MCF 10A (cell line): ENCODE data around the gene MBIP. TPM values are rescaled to one million over a fixed set of nuclear protein-coding genes. Genes with fewer than 3 reads are reported as not detected.

Source experiments
- BruUV-seq: library from RNA; stranded (reverse); fragments of 400-500 nt; replicated peaks from 2 replicates; lab custom pipeline; 2021; lab: Mats Ljungman, UMichigan
- CTCF ChIA-PET: fragments of 300-600 bp; sonication (Branson Sonifier 250); formaldehyde crosslinking; extraction: SDS; loops from one replicate; lab custom pipeline; 2021; ENCODE audit warnings: antibody characterized with exemption, inconsistent platforms; lab: Yijun Ruan, JAX
- POLR2A ChIA-PET: fragments of 300-600, 350-650 bp; sonication (Branson Sonifier 250); formaldehyde crosslinking; extraction: SDS; loops from one replicate; lab custom pipeline; 2020; ENCODE audit warnings: antibody characterized with exemption, inconsistent platforms; lab: Yijun Ruan, JAX
- DNase-seq: peaks from one replicate; pipeline ENCODE4 v3.0.0-alpha.2; 2018; ENCODE audit not compliant: unreplicated experiment
- H3K27ac Mint-ChIP-seq: one replicate; pipeline ENCODE4 v1.8.0; 2022; ENCODE audit warnings: mild to moderate bottlenecking, low read depth, mixed read lengths; ENCODE audit not compliant: unreplicated experiment
- H3K27me3 Mint-ChIP-seq: one replicate; pipeline ENCODE4 v1.8.0; 2022; ENCODE audit warnings: mixed read lengths; ENCODE audit not compliant: insufficient read depth, unreplicated experiment
- H3K36me3 Mint-ChIP-seq: one replicate; pipeline ENCODE4 v1.8.0; 2022; ENCODE audit warnings: mild to moderate bottlenecking, moderate library complexity, mixed read lengths; ENCODE audit not compliant: insufficient read depth, unreplicated experiment
- H3K4me1 Mint-ChIP-seq: one replicate; pipeline ENCODE4 v1.8.0; 2022; ENCODE audit warnings: mixed read lengths; ENCODE audit not compliant: insufficient read depth, unreplicated experiment
- H3K4me3 Mint-ChIP-seq: one replicate; pipeline ENCODE4 v1.8.0; 2022; ENCODE audit warnings: mild to moderate bottlenecking, moderate library complexity, mixed read lengths; ENCODE audit not compliant: unreplicated experiment
- H3K9me3 Mint-ChIP-seq: one replicate; pipeline ENCODE4 v1.8.0; 2022; ENCODE audit warnings: mixed read lengths; ENCODE audit not compliant: unreplicated experiment
- CTCF ChIP-seq: fragments of 200-600 bp; IDR thresholded peaks from one replicate; pipeline ENCODE4 v1.8.0; 2022; ENCODE audit warnings: antibody characterized with exemption, mild to moderate bottlenecking; ENCODE audit not compliant: unreplicated experiment
- intact Hi-C: fragments of 100-400 bp; cut with micrococcal nuclease; formaldehyde crosslinking; loops from 2 replicates; pipeline ENCODE4 v1.14.1; 2022
- total RNA-seq: library from RNA; stranded (reverse); gene quantifications from 2 replicates; pipeline ENCODE4 v1.2.3, GENCODE V29; 2022

The MBIP gene
- total RNA-seq, 1 experiment from 2014 or later, result 20.9 TPM

GRCh38 chr14:36363704-36364103 lies 43.3 kb upstream of the MBIP start:
- no peak overlapping the region for H3K27ac Mint-ChIP-seq
- DNase-seq, result peak; percentile 6
- no peaks in the 10 kb centered on the region for H3K36me3 Mint-ChIP-seq
- H3K4me1 Mint-ChIP-seq, result no peaks in the 10 kb centered on the region
- no peak for TF ChIP-seq CTCF
- CTCF ChIA-PET, result interaction anchor here (0.7 to 1.3 kb wide), 3 partner anchors 12 to 80 kb away, joined by 4 to 6 read pairs (median 4); no protein-coding TSS in a partner anchor
- H3K27me3 Mint-ChIP-seq, result no peaks in the 10 kb centered on the region
- H3K9me3 Mint-ChIP-seq, result no peaks in the 10 kb centered on the region
- no peak overlapping the region for H3K4me3 Mint-ChIP-seq
- BruUV-seq, result no TSS peak
- intact Hi-C loops, result no loop called here
- POLR2A ChIA-PET, result interaction anchor here (0.7 kb wide), 1 partner anchor 669 kb away, joined by 3 read pairs; no protein-coding TSS in a partner anchor

GRCh38 chr14:36362648-36363047 lies 42.2 kb upstream of the MBIP start:
- no peaks in the 10 kb centered on the region for H3K9me3 Mint-ChIP-seq
- ChIA-PET POLR2A (interaction anchor here (1.0 kb wide), 1 partner anchor 42 kb away, joined by 4 read pairs; the partner anchor contains the start of gene MBIP), CTCF (interaction anchor here (0.7 to 1.3 kb wide), 3 partner anchors 13 to 79 kb away, joined by 3 to 6 read pairs (median 4); no protein-coding TSS in a partner anchor)
- no peaks in the 10 kb centered on the region for H3K36me3 Mint-ChIP-seq
- intact Hi-C loops, result no loop called here
- H3K27me3 Mint-ChIP-seq, result no peaks in the 10 kb centered on the region
- H3K4me1 Mint-ChIP-seq, result no peaks in the 10 kb centered on the region
- H3K4me3 Mint-ChIP-seq, result no peak overlapping the region
- no TSS peak for BruUV-seq
- TF ChIP-seq CTCF, result no peak
- no peak for DNase-seq
- H3K27ac Mint-ChIP-seq, result no peak overlapping the region

- POLR2A ChIA-PET, result no interaction called here
- no peaks in the 10 kb centered on the region for H3K36me3 Mint-ChIP-seq
- H3K27me3 Mint-ChIP-seq, result no peaks in the 10 kb centered on the region
- CTCF ChIA-PET, result interaction anchor here (2.2 to 3.5 kb wide), 2 partner anchors 13 to 291 kb away, joined by 11 to 19 read pairs; no protein-coding TSS in a partner anchor
- TF ChIP-seq CTCF, result no peak
- no TSS peak for BruUV-seq
- no peak overlapping the region for H3K27ac Mint-ChIP-seq
- DNase-seq, result no peak
- intact Hi-C loops, result no loop called here
- H3K9me3 Mint-ChIP-seq, result peaks cover 6% of the 10 kb centered on the region
- no peaks in the 10 kb centered on the region for H3K4me1 Mint-ChIP-seq
- H3K4me3 Mint-ChIP-seq, result no peak overlapping the region
These were observed 40.9 kb upstream of the MBIP start for GRCh38 chr14:36361210-36361853.

GRCh38 chr14:36356862-36357261 lies 36.4 kb upstream of the MBIP start:
- Mint-ChIP-seq H3K4me1 (peaks cover 2% of the 10 kb centered on the region), H3K27ac (no peak overlapping the region), H3K4me3 (no peak overlapping the region), H3K9me3 (peaks cover 12% of the 10 kb centered on the region), H3K27me3 (peaks cover 5% of the 10 kb centered on the region), H3K36me3 (no peaks in the 10 kb centered on the region)
- no TSS peak for BruUV-seq
- no peak for TF ChIP-seq CTCF
- POLR2A ChIA-PET, result interaction anchor here (0.7 kb wide), 1 partner anchor 266 kb away, joined by 3 read pairs; no protein-coding TSS in a partner anchor
- intact Hi-C loops, result no loop called here
- CTCF ChIA-PET, result no interaction called here
- no peak for DNase-seq
